Measurements from ENCODE around the gene UGT1A8. TPM values are rescaled to one million over a fixed set of nuclear protein-coding genes. Genes with fewer than 3 reads are reported as not detected.
"Not testable (repeated sequence)": the region's sequence is repeated elsewhere in the genome, so short reads cannot be mapped to it uniquely, and the experiment has no call there.

UGT1A8 gene
- total RNA-seq, 1 donor, result not detected

- no peak for DNase-seq (ENCODE audit: insufficient read length, low spot score, missing footprints)
- H3K4me3 ChIP-seq (ENCODE audit: insufficient read depth, low read length), result no peak overlapping the region
- H3K27me3 ChIP-seq (ENCODE audit: insufficient read depth, low read length), result no peaks in the 10 kb centered on the region
- H2AFZ ChIP-seq (ENCODE audit: low read length), result peak overlapping the region; percentile 4
- no peaks in the 10 kb centered on the region for H3K79me2 ChIP-seq (ENCODE audit: insufficient read depth, low read length)
- no peaks in the 10 kb centered on the region for H3K36me3 ChIP-seq (ENCODE audit: insufficient read depth, low read length)
- peaks cover 8% of the 10 kb centered on the region for H3K4me1 ChIP-seq (ENCODE audit: insufficient read depth, low read length)
- TF ChIP-seq, protein P1, sequence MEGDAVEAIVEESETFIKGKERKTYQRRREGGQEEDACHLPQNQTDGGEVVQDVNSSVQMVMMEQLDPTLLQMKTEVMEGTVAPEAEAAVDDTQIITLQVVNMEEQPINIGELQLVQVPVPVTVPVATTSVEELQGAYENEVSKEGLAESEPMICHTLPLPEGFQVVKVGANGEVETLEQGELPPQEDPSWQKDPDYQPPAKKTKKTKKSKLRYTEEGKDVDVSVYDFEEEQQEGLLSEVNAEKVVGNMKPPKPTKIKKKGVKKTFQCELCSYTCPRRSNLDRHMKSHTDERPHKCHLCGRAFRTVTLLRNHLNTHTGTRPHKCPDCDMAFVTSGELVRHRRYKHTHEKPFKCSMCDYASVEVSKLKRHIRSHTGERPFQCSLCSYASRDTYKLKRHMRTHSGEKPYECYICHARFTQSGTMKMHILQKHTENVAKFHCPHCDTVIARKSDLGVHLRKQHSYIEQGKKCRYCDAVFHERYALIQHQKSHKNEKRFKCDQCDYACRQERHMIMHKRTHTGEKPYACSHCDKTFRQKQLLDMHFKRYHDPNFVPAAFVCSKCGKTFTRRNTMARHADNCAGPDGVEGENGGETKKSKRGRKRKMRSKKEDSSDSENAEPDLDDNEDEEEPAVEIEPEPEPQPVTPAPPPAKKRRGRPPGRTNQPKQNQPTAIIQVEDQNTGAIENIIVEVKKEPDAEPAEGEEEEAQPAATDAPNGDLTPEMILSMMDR (IDR thresholded peaks at IDR 0.05; ENCODE audit: extremely low read depth, low read depth, low read length), result no peak
- H3K27ac ChIP-seq (ENCODE audit: low read depth, low read length), result peak overlapping the region; percentile 86
- H3K9me3 ChIP-seq (ENCODE audit: low read depth, low read length), result no peaks in the 10 kb centered on the region
- H3K4me2 ChIP-seq (ENCODE audit: insufficient read depth, low read length), result no peak overlapping the region
- H4K20me1 ChIP-seq (ENCODE audit: insufficient read depth, low read length), result no peaks in the 10 kb centered on the region
These were observed 82.7 kb downstream of the UGT1A8 start for GRCh38 chr2:233700028-233700635.

GRCh38 chr2:233700842-233701241, 83.4 kb downstream of the UGT1A8 start:
- not testable (repeated sequence) for H3K27me3 ChIP-seq (ENCODE audit: insufficient read depth, low read length); H4K20me1 ChIP-seq (ENCODE audit: insufficient read depth, low read length); H3K4me2 ChIP-seq (ENCODE audit: insufficient read depth, low read length); H3K27ac ChIP-seq (ENCODE audit: low read depth, low read length); H3K4me1 ChIP-seq (ENCODE audit: insufficient read depth, low read length); H2AFZ ChIP-seq (ENCODE audit: low read length); H3K79me2 ChIP-seq (ENCODE audit: insufficient read depth, low read length); H3K4me3 ChIP-seq (ENCODE audit: insufficient read depth, low read length); H3K36me3 ChIP-seq (ENCODE audit: insufficient read depth, low read length); DNase-seq (ENCODE audit: insufficient read length, low spot score, missing footprints); H3K9me3 ChIP-seq (ENCODE audit: low read depth, low read length)

DNA sequence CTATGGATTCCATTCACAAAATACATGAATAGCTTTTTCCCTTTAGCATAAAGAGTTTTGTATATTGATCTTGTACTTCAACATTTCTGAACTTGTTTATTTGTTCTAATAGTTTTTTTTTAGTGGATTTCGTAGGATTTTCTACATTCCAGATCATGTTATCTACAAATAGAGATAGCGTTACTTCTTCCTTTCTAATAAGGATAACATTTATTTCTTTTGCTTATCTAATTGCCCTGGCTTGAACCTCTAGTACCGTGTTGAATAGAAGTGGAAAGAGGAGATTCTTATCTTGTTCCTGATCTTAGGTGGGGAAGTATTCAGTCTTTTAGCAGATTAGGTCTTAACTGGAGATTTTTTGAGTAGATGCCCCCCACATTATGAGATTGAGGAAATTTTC, 84.8 kb downstream of the UGT1A8 start:
- no peaks in the 10 kb centered on the region for H3K9me3 ChIP-seq (ENCODE audit: low read depth, low read length)
- H3K27me3 ChIP-seq (ENCODE audit: insufficient read depth, low read length), result no peaks in the 10 kb centered on the region
- peaks cover 23% of the 10 kb centered on the region for H3K4me1 ChIP-seq (ENCODE audit: insufficient read depth, low read length)
- no peak overlapping the region for H3K4me2 ChIP-seq (ENCODE audit: insufficient read depth, low read length)
- H3K27ac ChIP-seq (ENCODE audit: low read depth, low read length), result no peak overlapping the region
- DNase-seq (ENCODE audit: insufficient read length, low spot score, missing footprints), result no peak
- no peak overlapping the region for H3K4me3 ChIP-seq (ENCODE audit: insufficient read depth, low read length)
- H3K36me3 ChIP-seq (ENCODE audit: insufficient read depth, low read length), result no peaks in the 10 kb centered on the region
- H3K79me2 ChIP-seq (ENCODE audit: insufficient read depth, low read length), result no peaks in the 10 kb centered on the region
- no peak overlapping the region for H2AFZ ChIP-seq (ENCODE audit: low read length)
- no peaks in the 10 kb centered on the region for H4K20me1 ChIP-seq (ENCODE audit: insufficient read depth, low read length)
- TF ChIP-seq, protein P1 (IDR thresholded peaks at IDR 0.05; ENCODE audit: extremely low read depth, low read depth, low read length), result no peak

GRCh38 chr2:233705911-233706506, 88.6 kb downstream of the UGT1A8 start:
- H3K27ac ChIP-seq (ENCODE audit: low read depth, low read length), result peak overlapping the region; percentile 44
- peaks cover 2% of the 10 kb centered on the region for H3K27me3 ChIP-seq (ENCODE audit: insufficient read depth, low read length)
- no peak for DNase-seq (ENCODE audit: insufficient read length, low spot score, missing footprints)
- H3K4me3 ChIP-seq (ENCODE audit: insufficient read depth, low read length), result no peak overlapping the region
- no peak overlapping the region for H2AFZ ChIP-seq (ENCODE audit: low read length)
- TF ChIP-seq, protein P1 (IDR thresholded peaks at IDR 0.05; ENCODE audit: extremely low read depth, low read depth, low read length), result no peak
- H3K9me3 ChIP-seq (ENCODE audit: low read depth, low read length), result no peaks in the 10 kb centered on the region
- H3K36me3 ChIP-seq (ENCODE audit: insufficient read depth, low read length), result no peaks in the 10 kb centered on the region
- no peaks in the 10 kb centered on the region for H4K20me1 ChIP-seq (ENCODE audit: insufficient read depth, low read length)
- H3K79me2 ChIP-seq (ENCODE audit: insufficient read depth, low read length), result no peaks in the 10 kb centered on the region
- H3K4me2 ChIP-seq (ENCODE audit: insufficient read depth, low read length), result no peak overlapping the region
- peaks cover 28% of the 10 kb centered on the region for H3K4me1 ChIP-seq (ENCODE audit: insufficient read depth, low read length)
